H9 (cell line): ENCODE data around the gene TMCO6. TPM values are rescaled to one million over a fixed set of nuclear protein-coding genes. Genes with fewer than 3 reads are reported as not detected.

Experiments
- DNase-seq: peaks from one replicate; pipeline ENCODE4 v3.0.0-alpha.2; 2017
- H2AFZ ChIP-seq: one replicate; pipeline ENCODE4 v1.6.1; 2013; ENCODE audit warnings: mild to moderate bottlenecking, low read length, control low read depth, moderate library complexity
- H2AK5ac ChIP-seq: 2 replicates; pipeline ENCODE4 v1.6.1; 2013; ENCODE audit warnings: low read length, control low read depth, mixed read lengths; ENCODE audit not compliant: insufficient read length
- H2BK120ac ChIP-seq: one replicate; pipeline ENCODE4 v1.6.1; 2013; ENCODE audit warnings: low read depth, mild to moderate bottlenecking, low read length, control low read depth, inconsistent platforms; ENCODE audit not compliant: poor library complexity, severe bottlenecking
- H2BK12ac ChIP-seq: 2 replicates; pipeline ENCODE4 v1.6.1; 2013; ENCODE audit warnings: low read length, control low read depth, mixed read lengths, low read depth; ENCODE audit not compliant: insufficient read length
- H2BK15ac ChIP-seq: 2 replicates; pipeline ENCODE4 v1.6.1; 2013; ENCODE audit warnings: low read depth, low read length, control low read depth
- H2BK20ac ChIP-seq: one replicate; pipeline ENCODE4 v1.6.1; 2013; ENCODE audit warnings: low read depth, mild to moderate bottlenecking, low read length, control low read depth, inconsistent platforms; ENCODE audit not compliant: poor library complexity, severe bottlenecking
- H2BK5ac ChIP-seq: 2 replicates; pipeline ENCODE4 v1.6.1; 2013; ENCODE audit warnings: low read length, control low read depth, mixed read lengths; ENCODE audit not compliant: insufficient read length
- H3K14ac ChIP-seq: 2 replicates; pipeline ENCODE4 v1.6.1; 2013; ENCODE audit warnings: low read length, control low read depth; ENCODE audit not compliant: insufficient read depth
- H3K18ac ChIP-seq: 2 replicates; pipeline ENCODE4 v1.6.1; 2013; ENCODE audit warnings: low read depth, mild to moderate bottlenecking, mixed read lengths, low read length, control low read depth; ENCODE audit not compliant: insufficient read length
- H3K23ac ChIP-seq: 2 replicates; pipeline ENCODE4 v1.6.1; 2013; ENCODE audit warnings: low read length, control low read depth, mixed read lengths, low read depth; ENCODE audit not compliant: insufficient read length
- H3K23me2 ChIP-seq: 2 replicates; pipeline ENCODE4 v1.6.1; 2013; ENCODE audit warnings: low read depth, mild to moderate bottlenecking, mixed read lengths, low read length, control low read depth; ENCODE audit not compliant: insufficient read length, poor library complexity, severe bottlenecking
- H3K27ac ChIP-seq: 2 replicates; pipeline ENCODE4 v1.5.1; 2013; ENCODE audit warnings: low read length, control low read depth, mixed read lengths, low read depth; ENCODE audit not compliant: insufficient read length
- H3K27me3 ChIP-seq: 2 replicates; pipeline ENCODE4 v1.6.1; 2013; ENCODE audit warnings: low read length, control low read depth, inconsistent platforms; ENCODE audit not compliant: insufficient read depth
- H3K4ac ChIP-seq: 2 replicates; pipeline ENCODE4 v1.6.1; 2013; ENCODE audit warnings: low read depth, mild to moderate bottlenecking, control low read depth, inconsistent platforms, low read length, moderate library complexity
- H3K4me1 ChIP-seq: 2 replicates; pipeline ENCODE4 v1.6.1; 2013; ENCODE audit warnings: low read length, control low read depth, inconsistent platforms; ENCODE audit not compliant: insufficient read depth
- H3K4me2 ChIP-seq: 2 replicates; pipeline ENCODE4 v1.6.1; 2013; ENCODE audit warnings: low read length, control low read depth, mixed read lengths; ENCODE audit not compliant: insufficient read length, insufficient read depth
- H3K56ac ChIP-seq: 2 replicates; pipeline ENCODE4 v1.6.1; 2013; ENCODE audit warnings: low read depth, mild to moderate bottlenecking, mixed read lengths, low read length, control low read depth; ENCODE audit not compliant: insufficient read length
- H3K79me1 ChIP-seq: 2 replicates; pipeline ENCODE4 v1.6.1; 2013; ENCODE audit warnings: low read depth, mild to moderate bottlenecking, moderate library complexity, low read length, control low read depth, inconsistent platforms; ENCODE audit not compliant: insufficient read depth, poor library complexity, severe bottlenecking
- H3K79me2 ChIP-seq: 2 replicates; pipeline ENCODE4 v1.6.1; 2013; ENCODE audit warnings: low read length, control low read depth, inconsistent platforms; ENCODE audit not compliant: insufficient read depth
- H3K9ac ChIP-seq: 2 replicates; pipeline ENCODE4 v1.6.1; 2013; ENCODE audit warnings: low read length, control low read depth, mixed read lengths; ENCODE audit not compliant: insufficient read length; ENCODE audit errors: extremely low read depth
- H3K9me3 ChIP-seq: one replicate; pipeline ENCODE4 v1.6.1; 2013; ENCODE audit warnings: low read depth, low read length, inconsistent platforms; ENCODE audit not compliant: control insufficient read depth
- H3T11ph ChIP-seq: one replicate; pipeline ENCODE4 v1.6.1; 2013; ENCODE audit warnings: mild to moderate bottlenecking, low read length, control low read depth, inconsistent platforms
- H4K20me1 ChIP-seq: one replicate; pipeline ENCODE4 v1.6.1; 2013; ENCODE audit not compliant: control insufficient read depth, insufficient read length, insufficient read depth
- H4K5ac ChIP-seq: 2 replicates; pipeline ENCODE4 v1.6.1; 2013; ENCODE audit warnings: low read depth, mild to moderate bottlenecking, mixed read lengths, low read length, control low read depth; ENCODE audit not compliant: insufficient read length
- H4K8ac ChIP-seq: replicated peaks from 2 replicates; pipeline ENCODE4 v1.6.1; 2013; ENCODE audit warnings: low read length, control low read depth, mixed read lengths, low read depth; ENCODE audit not compliant: insufficient read length
- H4K91ac ChIP-seq: 2 replicates; pipeline ENCODE4 v1.6.1; 2013; ENCODE audit warnings: low read depth, mild to moderate bottlenecking, moderate library complexity, mixed read lengths, low read length, control low read depth; ENCODE audit not compliant: insufficient read length
- H3K27ac Mint-ChIP-seq, 3 experiments: 2 replicates in 2 of 3; 3 replicates in 1 of 3; pipeline ENCODE4 v1.8.0; 2020 to 2021; ENCODE audit warnings: mixed read lengths in 3 of 3, mild to moderate bottlenecking in 1 of 3, moderate library complexity in 1 of 3
- H3K27me3 Mint-ChIP-seq: 2 replicates; pipeline ENCODE4 v1.8.0; 2021; ENCODE audit warnings: low read depth, mild to moderate bottlenecking, moderate library complexity, mixed read lengths
- H3K36me3 Mint-ChIP-seq, 3 experiments: 2 replicates in 2 of 3; 3 replicates in 1 of 3; pipeline ENCODE4 v1.8.0; 2020 to 2021; ENCODE audit warnings: low read depth in 3 of 3, mixed read lengths in 3 of 3; ENCODE audit not compliant: insufficient read depth in 1 of 3
- H3K4me1 Mint-ChIP-seq, 2 experiments: 2 replicates each; pipeline ENCODE4 v1.8.0; 2020; ENCODE audit warnings: mixed read lengths in 2 of 2
- H3K4me3 Mint-ChIP-seq, 2 experiments: 2 replicates in 1 of 2; 3 replicates in 1 of 2; pipeline ENCODE4 v1.8.0; 2020 to 2021; ENCODE audit warnings: mild to moderate bottlenecking in 2 of 2, mixed read lengths in 2 of 2, moderate library complexity in 1 of 2
- H3K9me3 Mint-ChIP-seq, 2 experiments: 2 replicates in 1 of 2; 3 replicates in 1 of 2; pipeline ENCODE4 v1.8.0; 2020; ENCODE audit warnings: mild to moderate bottlenecking in 2 of 2, mixed read lengths in 2 of 2, moderate library complexity in 1 of 2
- CTCF ChIP-seq: fragments of 200-600 bp; sonication (generic); conservative IDR thresholded peaks from 3 replicates; pipeline ENCODE4 v1.8.0; 2021; ENCODE audit warnings: antibody characterized with exemption, mild to moderate bottlenecking
- total RNA-seq: library from RNA; stranded (reverse); gene quantifications from 2 replicates; pipeline ENCODE4 v1.2.1, GENCODE V29; 2021

TMCO6 gene
- total RNA-seq, 1 experiment from 2014 or later = 39.3 TPM

- H3K79me1 ChIP-seq = no peaks in the 10 kb centered on the region
- H3T11ph ChIP-seq = no peak overlapping the region
- H3K4me2 ChIP-seq = no peak overlapping the region
- no peak overlapping the region for H3K23ac ChIP-seq
- no peak overlapping the region for H2BK5ac ChIP-seq
- Mint-ChIP-seq H3K36me3 (peaks cover 0 to 3% (median 2%) of the 10 kb centered on the region in 3 experiments; a peak in 1 of 7 replicates), H3K27me3 (peaks cover 5% of the 10 kb centered on the region), H3K9me3 (peaks cover 41 to 66% of the 10 kb centered on the region in 2 experiments), H3K27ac (no peak overlapping the region; a peak in 1 of 7 replicates), H3K4me3 (no peak overlapping the region), H3K4me1 (no peaks in the 10 kb centered on the region)
- no peak overlapping the region for H2AFZ ChIP-seq
- no peak overlapping the region for H2BK20ac ChIP-seq
- H2AK5ac ChIP-seq = no peak overlapping the region
- H3K27me3 ChIP-seq = no peaks in the 10 kb centered on the region
- no peak overlapping the region for H3K4ac ChIP-seq
- H4K20me1 ChIP-seq = no peaks in the 10 kb centered on the region
- H3K23me2 ChIP-seq = no peaks in the 10 kb centered on the region
- H2BK15ac ChIP-seq = no peak overlapping the region; the same call in 1 of the 2 replicates
- H3K56ac ChIP-seq = no peak overlapping the region
- H4K5ac ChIP-seq = no peak overlapping the region
- no peak overlapping the region for H4K91ac ChIP-seq
- no peak overlapping the region for H3K27ac ChIP-seq
- no peak overlapping the region for H2BK12ac ChIP-seq
- no peaks in the 10 kb centered on the region for H3K9me3 ChIP-seq
- no peak overlapping the region for H3K14ac ChIP-seq
- no peak for DNase-seq
- H3K18ac ChIP-seq = no peak overlapping the region
- H3K4me1 ChIP-seq = no peaks in the 10 kb centered on the region
- H3K79me2 ChIP-seq = no peaks in the 10 kb centered on the region
- H2BK120ac ChIP-seq = no peak overlapping the region
- no peak overlapping the region for H3K9ac ChIP-seq
- H4K8ac ChIP-seq = no peak overlapping the region
- TF ChIP-seq CTCF = no peak
Observed at GRCh38 chr5:140608722-140609121, 30.5 kb upstream of the TMCO6 start.
